AG09309 (cell line): ENCODE data around the gene SSTR5.

Source experiments
- DNase-seq: peaks from one replicate; pipeline ENCODE4 v3.0.0-alpha.2; 2010; ENCODE audit warnings: low read depth
- H3K4me3 ChIP-seq: 2 replicates; pipeline ENCODE4 v1.5.1; 2011; ENCODE audit warnings: mild to moderate bottlenecking, low read depth, low read length, moderate library complexity; ENCODE audit not compliant: control insufficient read depth
- CTCF ChIP-seq: IDR thresholded peaks from 2 replicates; pipeline ENCODE4 v1.5.1; 2011; ENCODE audit warnings: mild to moderate bottlenecking, low read depth, low read length, inconsistent platforms; ENCODE audit not compliant: insufficient read depth, control insufficient read depth; ENCODE audit errors: missing control alignments

The SSTR5 gene

DNA sequence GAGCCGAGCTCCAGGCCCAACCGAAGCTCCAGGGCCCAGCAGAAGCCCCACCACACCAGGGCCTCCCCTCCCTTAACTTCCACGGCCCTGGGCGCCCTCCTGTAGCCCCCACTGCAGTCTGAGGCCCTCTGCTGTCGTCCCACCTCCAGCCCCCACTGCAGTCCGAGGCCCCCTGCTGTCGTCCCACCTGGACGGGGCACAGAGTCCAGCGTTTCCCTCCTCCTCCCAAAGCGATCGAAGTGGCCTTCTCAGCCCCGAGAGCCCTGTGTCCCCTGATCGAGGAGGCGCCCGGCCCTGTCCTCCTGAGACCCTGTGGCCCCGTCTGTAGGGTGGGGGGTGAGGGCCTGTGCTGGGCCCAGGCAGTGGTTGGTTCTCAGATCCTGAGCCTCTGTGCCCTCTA, 54.6 kb downstream of the SSTR5 start:
- no peak for TF ChIP-seq CTCF
- H3K4me3 ChIP-seq = no peak overlapping the region
- DNase-seq = no peak

DNA sequence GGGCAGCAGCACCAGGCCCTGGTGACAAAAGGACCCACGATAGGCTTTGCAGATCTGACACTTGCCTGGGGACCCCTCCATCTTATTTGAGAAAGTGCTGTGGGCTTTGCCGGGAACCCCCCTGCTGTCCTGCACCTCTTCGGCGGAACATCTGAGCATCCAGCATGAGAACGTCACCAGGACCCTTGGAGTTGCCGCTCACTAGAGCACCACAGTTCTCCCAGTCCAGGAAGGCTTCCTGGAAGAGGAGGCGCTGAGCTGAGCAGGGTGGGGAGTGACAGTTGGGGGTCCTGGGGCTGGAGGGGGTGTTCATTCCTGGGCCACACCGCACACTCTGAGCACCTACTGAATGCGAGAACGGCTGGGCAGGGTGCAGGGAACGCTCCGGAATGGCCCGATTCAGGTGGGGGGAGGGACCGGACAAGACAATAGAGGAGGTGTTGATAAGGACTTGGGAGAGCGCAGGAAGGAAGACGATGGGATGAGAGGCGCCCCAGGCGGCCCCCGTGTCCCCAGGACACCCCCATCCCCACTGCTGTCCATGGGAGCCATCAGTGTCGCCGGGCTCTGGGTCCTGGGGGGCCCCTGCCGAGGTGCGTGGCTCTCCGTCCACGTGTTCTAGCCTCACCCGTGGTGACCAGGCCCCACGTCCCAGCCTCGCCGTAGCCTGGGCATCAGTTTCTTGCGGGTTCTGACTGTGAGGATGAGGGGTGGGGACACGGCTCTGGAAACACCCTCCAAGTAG, 55.6 kb downstream of the SSTR5 start:
- no peak for DNase-seq
- no peak overlapping the region for H3K4me3 ChIP-seq
- no peak for TF ChIP-seq CTCF

- TF ChIP-seq CTCF = no peak
- no peak for DNase-seq
- no peak overlapping the region for H3K4me3 ChIP-seq
These were observed 56.8 kb downstream of the SSTR5 start for GRCh38 chr16:1129106-1129960.

- H3K4me3 ChIP-seq = no peak overlapping the region
- no peak for DNase-seq
- no peak for TF ChIP-seq CTCF
These were observed 57.8 kb downstream of the SSTR5 start for GRCh38 chr16:1130382-1130781.
